HepG2 (cell line): Measurements from ENCODE around the gene APOBEC3B. TPM values are rescaled to one million over a fixed set of nuclear protein-coding genes. Genes with fewer than 3 reads are reported as not detected.
A peak's percentile ranks its signal among the peaks of the same experiment; 100 is the strongest.

Experiments used
- ATAC-seq: fragments of 200-7000 bp; cut with Tn5 transposase; 3 replicates; pipeline ENCODE4 v1.9.1; 2020; ENCODE audit warnings: mild to moderate bottlenecking, moderate library complexity
- BruUV-seq: library from RNA; stranded (reverse); fragments of 400-500 nt; replicated peaks from 2 replicates; lab custom pipeline; 2021; lab: Mats Ljungman, UMichigan
- CTCF ChIA-PET: fragments of 300-600 bp; formaldehyde crosslinking; extraction: SDS; loops from one replicate; lab custom pipeline; 2021; ENCODE audit warnings: low total read pairs, inconsistent platforms, low intra/inter-chr PET ratio; lab: Yijun Ruan, JAX
- POLR2A ChIA-PET: fragments of 350-600 bp; sonication (Branson Sonifier 250); formaldehyde crosslinking; loops from one replicate; lab custom pipeline; 2020; ENCODE audit warnings: antibody characterized with exemption, inconsistent platforms; lab: Yijun Ruan, JAX
- DNase-seq: peaks from one replicate; pipeline ENCODE4 v3.0.0-alpha.2; 2015; ENCODE audit warnings: low spot score
- FAIRE-seq: peaks from 3 replicates; lab custom pipeline; 2011; peaks lifted over from hg19 to GRCh38; lab: Jason Lieb, UNC
- H2AFZ ChIP-seq: one replicate; pipeline ENCODE4 v1.6.1; 2011; ENCODE audit warnings: low read length, inconsistent platforms
- H3K27ac ChIP-seq: fragments of 300-600 bp; 3 replicates; pipeline ENCODE4 v1.8.0; 2011; ENCODE audit warnings: mixed run types, mild to moderate bottlenecking, mixed read lengths, low read length, inconsistent platforms; ENCODE audit not compliant: insufficient read depth; ENCODE audit errors: extremely low read length
- H3K27me3 ChIP-seq, 2 experiments: fragments of 200-600 bp in 1 of 2; 2 replicates in 1 of 2; 3 replicates in 1 of 2; pipeline versions ENCODE4 v1.6.0 to v1.8.0; 2011; ENCODE audit warnings: low read length in 2 of 2, mild to moderate bottlenecking in 2 of 2, moderate library complexity in 2 of 2, inconsistent platforms in 1 of 2; ENCODE audit not compliant: insufficient read depth in 2 of 2, control insufficient read depth in 1 of 2
- H3K36me3 ChIP-seq, 2 experiments: fragments of 200-600 bp in 1 of 2; replicated peaks in 1 of 2; 2 replicates in 1 of 2; 3 replicates in 1 of 2; pipeline versions ENCODE4 v1.5.1 to v1.8.0; 2011; ENCODE audit warnings: low read length in 2 of 2, inconsistent platforms in 1 of 2; ENCODE audit not compliant: insufficient read depth in 2 of 2, control insufficient read depth in 1 of 2
- H3K4me1 ChIP-seq: 2 replicates; pipeline ENCODE4 v1.5.1; 2012; ENCODE audit warnings: low read length, inconsistent platforms; ENCODE audit not compliant: insufficient read depth
- H3K4me2 ChIP-seq: 2 replicates; pipeline ENCODE4 v1.6.0; 2011; ENCODE audit warnings: low read depth, low read length, inconsistent platforms
- H3K4me3 ChIP-seq, 3 experiments: fragments of 200-600 bp in 1 of 3; sonication (generic), shearing (Covaris generic) in 1 of 3; replicated peaks in 1 of 3; 2 replicates each; pipeline ENCODE4 v1.5.1; 2011 to 2016; ENCODE audit warnings: low read length in 3 of 3, inconsistent platforms in 2 of 3, low read depth in 2 of 3, mild to moderate bottlenecking in 2 of 3, control low read depth in 1 of 3, mixed read lengths in 1 of 3; ENCODE audit not compliant: insufficient read depth in 1 of 3
- H3K79me2 ChIP-seq: one replicate; pipeline ENCODE4 v1.6.1; 2011; ENCODE audit warnings: low read length, inconsistent platforms; ENCODE audit not compliant: insufficient read depth
- H3K9ac ChIP-seq: 2 replicates; pipeline ENCODE4 v1.6.0; 2011; ENCODE audit warnings: mild to moderate bottlenecking, low read depth, low read length, inconsistent platforms; ENCODE audit not compliant: insufficient read depth
- H3K9me3 ChIP-seq: 2 replicates; pipeline ENCODE4 v1.5.1; 2012; ENCODE audit warnings: mild to moderate bottlenecking, low read length
- H4K20me1 ChIP-seq: 2 replicates; pipeline ENCODE4 v1.6.0; 2011; ENCODE audit warnings: inconsistent platforms, mild to moderate bottlenecking, low read length, moderate library complexity; ENCODE audit not compliant: insufficient read depth
- ARHGAP35 ChIP-seq: sonication (generic); formaldehyde crosslinking; IDR thresholded peaks from 2 replicates; pipeline ENCODE4 v1.9.0; 2022; ENCODE audit warnings: mild to moderate bottlenecking, inconsistent platforms, moderate library complexity, missing genetic modification reagents, borderline replicate concordance
- ATRX ChIP-seq: sonication (generic); formaldehyde crosslinking; IDR thresholded peaks from 2 replicates; pipeline ENCODE4 v1.4.0; 2020; ENCODE audit warnings: missing genetic modification reagents, borderline replicate concordance
- CENPT ChIP-seq: sonication (generic); formaldehyde crosslinking; IDR thresholded peaks from 2 replicates; pipeline ENCODE4 v1.8.0; 2022; ENCODE audit warnings: low read depth, mild to moderate bottlenecking, moderate library complexity, missing genetic modification reagents
- CHD2 ChIP-seq: IDR thresholded peaks from 2 replicates; pipeline ENCODE4 v1.6.1; 2011; ENCODE audit warnings: low read depth, low read length, improper control_type of control experiment
- KLF13 ChIP-seq: sonication (generic); formaldehyde crosslinking; IDR thresholded peaks from 2 replicates; pipeline ENCODE4 v1.4.0; 2020; ENCODE audit warnings: mild to moderate bottlenecking, missing genetic modification reagents
- KLF16 ChIP-seq, 2 experiments: sonication (generic) in 1 of 2; formaldehyde crosslinking in 1 of 2; IDR thresholded peaks; 2 replicates each; pipeline versions ENCODE4 v1.6.1 to v1.8.0; 2016 to 2023; ENCODE audit warnings: missing genetic modification reagents in 2 of 2, missing compliant biosample characterization in 1 of 2
- POLR2G ChIP-seq: fragments of 200-400 bp; formaldehyde crosslinking; IDR thresholded peaks from 2 replicates; pipeline ENCODE4 v1.6.1; 2018; ENCODE audit warnings: mild to moderate bottlenecking, low read depth, low read length, moderate library complexity
- TRIM22 ChIP-seq: fragments of 450-650 bp; IDR thresholded peaks from 2 replicates; pipeline ENCODE4 v1.6.1; 2017
- ZNF263 ChIP-seq: sonication (generic); formaldehyde crosslinking; IDR thresholded peaks from 2 replicates; pipeline ENCODE4 v1.4.0; 2020; ENCODE audit warnings: missing genetic modification reagents
- ZNF274 ChIP-seq: sonication (generic); formaldehyde crosslinking; IDR thresholded peaks from 2 replicates; pipeline ENCODE4 v1.5.1; 2020; ENCODE audit warnings: mild to moderate bottlenecking, missing genetic modification reagents
- WGBS: methylation state at CpG from one replicate; pipeline ENCODE4 v1.1.6; 2017; ENCODE audit warnings: low lambda C conversion rate; 5-methylcytosine and 5-hydroxymethylcytosine counted together
- in situ Hi-C: cut with HindIII; loops from 2 replicates; pipeline ENCODE4 v1.10.0; 2017; ENCODE audit warnings: low pct_unique_long_range_greater_than_20kb; ENCODE audit not compliant: extremely low pct_ligation_motif_present
- intact Hi-C: fragments of 100-400 bp; cut with micrococcal nuclease; formaldehyde crosslinking; loops from one replicate; pipeline ENCODE4 v1.10.0; 2022; ENCODE audit not compliant: unreplicated experiment
- polyA plus RNA-seq, 8 experiments: library from polyadenylated mRNA; depleted of rRNA in 3 of 8; stranded (reverse) in 7 of 8; unstranded in 1 of 8; fragments of >200 nt; fragmentation: Illumina TruSeq in 4 of 8; extraction: Trizol in 4 of 8; gene quantifications; 2 replicates each; pipeline versions ENCODE4 v1.2.1 to v1.2.3, GENCODE V29; 2011 to 2016; ENCODE audit warnings: low read depth in 4 of 8, missing spikeins in 1 of 8, mixed read lengths in 1 of 8; ENCODE audit not compliant: insufficient read depth in 1 of 8
- total RNA-seq, 5 experiments: library from RNA; depleted of rRNA; stranded (reverse); fragments of >200 nt; fragmentation: Illumina TruSeq; extraction: Trizol; gene quantifications; 2 replicates each; pipeline ENCODE4 v1.2.3, GENCODE V29; 2016; ENCODE audit warnings: low read depth in 1 of 5
- TF ChIP-seq, protein P1 (sequence below), 2 experiments: fragments of 450-650 bp in 1 of 2; sonication (generic) in 1 of 2; formaldehyde crosslinking; IDR thresholded peaks; 2 replicates each; pipeline versions ENCODE4 v1.5.0 to v1.8.0; 2020 to 2022; ENCODE audit warnings: mild to moderate bottlenecking in 1 of 2, missing genetic modification reagents in 1 of 2

The APOBEC3B gene
- total and polyA plus RNA-seq, 2 of the 13 experiments (the other 11 are each of a cell fraction or from before 2014, with no cell fraction given), result 6.7 to 8.8 TPM

DNA sequence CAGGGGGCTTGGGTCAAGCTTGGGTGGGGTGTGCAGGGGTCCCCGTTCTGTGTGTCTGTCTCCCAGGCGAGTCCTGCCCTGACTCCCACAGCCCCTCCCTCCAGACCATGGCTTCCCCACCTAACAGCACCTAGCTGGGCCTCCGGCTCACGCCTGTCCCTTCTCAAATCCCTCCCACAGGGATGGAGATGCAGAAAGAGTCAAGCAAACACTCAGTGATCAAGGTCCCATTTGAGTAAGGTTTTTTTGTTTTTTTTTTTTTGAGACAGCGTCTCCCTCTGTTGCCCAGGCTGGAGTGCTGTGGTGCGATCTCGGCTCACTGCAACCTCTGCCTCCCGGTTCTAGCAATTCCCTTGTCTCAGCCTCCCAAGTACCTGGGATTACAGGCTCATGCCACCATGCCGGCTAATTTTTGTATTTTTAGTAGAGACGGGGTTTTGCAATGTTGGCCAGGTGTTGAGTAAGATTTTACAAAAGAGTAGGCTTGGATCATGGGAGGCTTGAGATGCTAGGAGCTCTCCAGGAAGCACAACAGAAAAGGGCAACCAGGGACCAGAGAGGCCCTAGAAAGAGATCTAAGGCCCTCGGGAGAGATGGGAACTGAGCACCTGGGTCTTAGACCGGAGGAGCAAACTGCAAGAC, 44.5 kb downstream of the APOBEC3B start (continued):
- no peak for TF ChIP-seq CENPT (CRISPR knock-in tag)
- TF ChIP-seq, protein P1, sequence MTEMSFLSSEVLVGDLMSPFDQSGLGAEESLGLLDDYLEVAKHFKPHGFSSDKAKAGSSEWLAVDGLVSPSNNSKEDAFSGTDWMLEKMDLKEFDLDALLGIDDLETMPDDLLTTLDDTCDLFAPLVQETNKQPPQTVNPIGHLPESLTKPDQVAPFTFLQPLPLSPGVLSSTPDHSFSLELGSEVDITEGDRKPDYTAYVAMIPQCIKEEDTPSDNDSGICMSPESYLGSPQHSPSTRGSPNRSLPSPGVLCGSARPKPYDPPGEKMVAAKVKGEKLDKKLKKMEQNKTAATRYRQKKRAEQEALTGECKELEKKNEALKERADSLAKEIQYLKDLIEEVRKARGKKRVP (CRISPR knock-in tag; IDR thresholded peaks at IDR 0.05), result 0 out of 4 replicates have a peak, but pooled peaks of 1 of the 2 experiments have one; percentile 19
- TF ChIP-seq KLF13 (CRISPR knock-in tag), result no peak
- no peak for TF ChIP-seq ARHGAP35 (CRISPR knock-in tag)
- TF ChIP-seq ZNF274 (CRISPR knock-in tag), result no peak
- no peak for TF ChIP-seq CHD2

DNA sequence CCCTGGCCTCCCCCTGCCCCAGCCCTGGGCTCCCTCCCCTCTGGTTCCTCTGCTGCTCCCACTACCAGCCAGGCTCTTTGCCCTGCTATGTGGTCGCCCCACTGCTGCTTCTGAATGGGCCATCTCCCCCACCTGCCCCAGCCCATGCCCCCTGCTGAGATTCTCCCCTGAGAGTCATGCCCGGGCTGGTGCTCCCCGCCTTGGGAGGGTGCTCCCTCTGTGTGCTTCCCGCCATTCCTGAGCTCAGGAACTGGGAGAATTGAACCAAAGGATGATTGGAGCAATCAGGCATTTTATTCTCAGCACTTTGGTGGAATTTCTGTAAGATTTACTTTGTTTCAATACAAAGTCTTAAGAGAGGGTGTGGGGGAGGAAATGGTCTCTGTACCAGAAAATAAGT, 45.6 kb downstream of the APOBEC3B start:
- TF ChIP-seq POLR2G (no peak), TRIM22 (no peak), ZNF263 (CRISPR knock-in tag) (peak; percentile 86), ATRX (CRISPR knock-in tag) (no peak), KLF16 (CRISPR knock-in tag; IDR thresholded peaks at IDR 0.05) (no peak)
- WGBS, result 68% methylated on average over 3 of the region's 4 CpGs
- intact Hi-C loops (no loop called here), in situ Hi-C loops (no loop called here)
- CTCF ChIA-PET, result no interaction called here
- H2AFZ ChIP-seq, result no peak overlapping the region
- no peaks in the 10 kb centered on the region for H3K9me3 ChIP-seq
- no peaks in the 10 kb centered on the region for H4K20me1 ChIP-seq
- POLR2A ChIA-PET, result no interaction called here
- no peaks in the 10 kb centered on the region for H3K36me3 ChIP-seq
- H3K9ac ChIP-seq, result no peak overlapping the region
- H3K4me3 ChIP-seq, result no peak overlapping the region
- H3K27ac ChIP-seq, result no peak overlapping the region
- H3K4me1 ChIP-seq, result peaks cover 12% of the 10 kb centered on the region
- FAIRE-seq (no peak), ATAC-seq (no peak), DNase-seq (no peak)
- no peaks in the 10 kb centered on the region; a peak in 1 of 5 replicates for H3K27me3 ChIP-seq
- no TSS peak for BruUV-seq
- no peaks in the 10 kb centered on the region for H3K79me2 ChIP-seq
- H3K4me2 ChIP-seq, result no peak overlapping the region
